ENCODE data around the gene ING3. TPM values are rescaled to one million over a fixed set of nuclear protein-coding genes. Genes with fewer than 3 reads are reported as not detected.

ING3 gene
- total and polyA plus RNA-seq, 12 donors = 6.0 to 18.1 (median 13.5) TPM

- 81 to 85% methylated on average over 2 of the region's 2 CpGs for WGBS, 2 donors
These were observed 25.7 kb upstream of the ING3 start for GRCh38 chr7:120924837-120925236.

GRCh38 chr7:120925392-120925791 lies 25.2 kb upstream of the ING3 start:
- DNase-seq (no peak), ATAC-seq (peak in 1 of 8 donors; percentile 55)
- Histone ChIP-seq H3K4me3 (no peak overlapping the region), H3K27me3 (no peaks in the 10 kb centered on the region), H3K4me1 (no peaks in the 10 kb centered on the region), H3K27ac (no peak overlapping the region), H3K9me3 (no peaks in the 10 kb centered on the region), H3K36me3 (no peaks in the 10 kb centered on the region)
- 75 to 78% methylated on average over 5 of the region's 5 CpGs for WGBS, 2 donors
- TF ChIP-seq CTCF (IDR thresholded peaks at IDR 0.05) = no peak
- intact Hi-C loops (cut with DNase I) = no loop called here

More at GRCh38 chr7:120924837-120925236, 25.7 kb upstream of the ING3 start:
- no peak for TF ChIP-seq CTCF (IDR thresholded peaks at IDR 0.05)
- H3K4me1 ChIP-seq = no peaks in the 10 kb centered on the region
- H3K27ac ChIP-seq = no peak overlapping the region
- DNase-seq (no peak), ATAC-seq (no peak)
- no peak overlapping the region for H3K4me3 ChIP-seq
- no peaks in the 10 kb centered on the region for H3K27me3 ChIP-seq
- H3K36me3 ChIP-seq = no peaks in the 10 kb centered on the region
- no peaks in the 10 kb centered on the region for H3K9me3 ChIP-seq
- intact Hi-C loops (cut with DNase I) = no loop called here

GRCh38 chr7:120926943-120927346 lies 23.6 kb upstream of the ING3 start:
- ATAC-seq = no peak

GRCh38 chr7:120927454-120928103 lies 23.0 kb upstream of the ING3 start:
- Histone ChIP-seq H3K4me1 (peaks cover 0 to 10% (median 0%) of the 10 kb centered on the region in 9 donors), H3K36me3 (no peaks in the 10 kb centered on the region), H3K4me3 (no peak overlapping the region), H3K27ac (no peak overlapping the region), H3K27me3 (no peaks in the 10 kb centered on the region), H3K9me3 (no peaks in the 10 kb centered on the region)
- WGBS, 2 donors = 92% methylated on average over 2 of the region's 2 CpGs
- TF ChIP-seq CTCF (IDR thresholded peaks at IDR 0.05) = no peak
- DNase-seq (no peak), ATAC-seq (no peak)
- intact Hi-C loops (cut with DNase I) = no loop called here

More at GRCh38 chr7:120926943-120927346, 23.6 kb upstream of the ING3 start:
- no peak for DNase-seq
- H3K4me1 ChIP-seq = peaks cover 0 to 10% (median 0%) of the 10 kb centered on the region in 9 donors
- H3K27ac ChIP-seq = no peak overlapping the region
- H3K9me3 ChIP-seq = no peaks in the 10 kb centered on the region
- no peaks in the 10 kb centered on the region for H3K27me3 ChIP-seq
- WGBS, 2 donors = 39 to 55% methylated on average over 2 of the region's 2 CpGs
- intact Hi-C loops (cut with DNase I) = no loop called here
- H3K4me3 ChIP-seq = no peak overlapping the region
- no peak for TF ChIP-seq CTCF (IDR thresholded peaks at IDR 0.05)
- H3K36me3 ChIP-seq = no peaks in the 10 kb centered on the region
